CD4-positive, alpha-beta T cell treated with Interleukin-12 subunit alpha and Interleukin-12 subunit beta, for 1 hour (primary cell): Measurements from ENCODE around the gene FGB.

Source experiments
- DNase-seq: peaks from one replicate; pipeline ENCODE4 v3.0.0-alpha.2; 2020

Gene FGB

DNA sequence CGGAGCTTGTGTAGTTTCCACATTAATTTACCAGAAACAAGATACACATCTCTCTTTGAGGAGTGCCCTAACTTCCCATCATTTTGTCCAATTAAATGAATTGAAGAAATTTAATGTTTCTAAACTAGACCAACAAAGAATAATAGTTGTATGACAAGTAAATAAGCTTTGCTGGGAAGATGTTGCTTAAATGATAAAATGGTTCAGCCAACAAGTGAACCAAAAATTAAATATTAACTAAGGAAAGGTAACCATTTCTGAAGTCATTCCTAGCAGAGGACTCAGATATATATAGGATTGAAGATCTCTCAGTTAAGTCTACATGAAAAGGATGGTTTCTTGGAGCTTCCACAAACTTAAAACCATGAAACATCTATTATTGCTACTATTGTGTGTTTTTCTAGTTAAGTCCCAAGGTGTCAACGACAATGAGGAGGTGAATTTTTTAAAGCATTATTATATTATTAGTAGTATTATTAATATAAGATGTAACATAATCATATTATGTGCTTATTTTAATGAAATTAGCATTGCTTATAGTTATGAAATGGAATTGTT is at the start of gene FGB:
Gene FGB, plus strand, starts transcription at position 315 of the 558 bp plus-strand sequence. Its CDS starts 8 bp downstream, at position 323.
- no peak for DNase-seq

DNA sequence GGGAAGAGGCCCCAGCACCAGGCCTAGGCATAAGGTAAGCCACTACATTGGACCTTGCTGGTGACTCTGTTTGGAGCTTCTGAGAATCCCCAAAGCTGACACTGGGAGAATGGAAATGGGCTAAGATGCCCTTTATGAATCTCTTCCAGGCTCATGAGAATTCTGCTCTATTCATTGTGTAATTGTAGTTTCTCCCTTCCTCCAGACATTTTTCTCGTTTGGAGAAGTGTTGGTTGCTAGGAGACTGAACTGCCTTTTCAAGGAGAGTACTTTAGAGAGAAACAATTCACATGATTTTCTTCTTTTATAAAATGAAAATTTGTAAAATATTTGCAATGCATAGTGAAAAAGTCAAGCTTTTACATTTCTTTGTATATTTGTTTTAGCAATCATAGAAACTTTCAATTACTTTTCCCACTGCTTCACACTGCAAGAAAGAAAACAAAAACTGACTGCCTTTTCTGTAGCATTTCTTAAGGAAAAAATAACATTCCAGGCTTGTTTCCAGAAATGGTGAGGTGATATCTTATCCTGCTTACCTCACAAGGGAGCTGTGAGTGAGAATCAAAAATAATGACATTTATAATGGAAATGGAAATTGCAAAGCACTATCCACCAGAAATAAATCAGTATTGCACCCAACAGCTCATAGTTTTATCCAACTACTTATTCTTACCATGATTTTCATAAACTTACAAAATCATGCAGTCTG is 46.3 kb upstream of the FGB start:
- no peak for DNase-seq

GRCh38 chr4:154517591-154517990 is 45.2 kb upstream of the FGB start:
- no peak for DNase-seq

GRCh38 chr4:154519214-154519613 is 43.6 kb upstream of the FGB start:
- DNase-seq = no peak

DNA sequence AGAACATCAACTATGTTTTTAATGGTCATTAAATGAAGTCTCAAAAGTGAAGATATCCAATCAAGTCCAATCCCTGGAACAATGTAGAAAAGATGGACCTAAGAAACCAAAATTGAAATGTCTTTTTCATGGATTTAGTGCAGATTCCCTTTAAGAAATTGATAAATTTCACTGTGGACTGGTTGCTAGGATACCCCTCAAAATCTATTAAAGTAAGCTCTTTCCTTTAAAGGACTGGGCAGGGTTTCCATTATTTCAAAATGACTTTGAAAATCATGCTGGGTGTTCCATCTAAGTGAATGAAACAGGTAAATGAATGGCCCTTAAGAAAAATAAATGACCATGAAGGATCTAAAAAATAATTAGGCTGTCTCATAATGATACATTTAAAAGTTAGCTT is 41.2 kb upstream of the FGB start:
- no peak for DNase-seq

DNA sequence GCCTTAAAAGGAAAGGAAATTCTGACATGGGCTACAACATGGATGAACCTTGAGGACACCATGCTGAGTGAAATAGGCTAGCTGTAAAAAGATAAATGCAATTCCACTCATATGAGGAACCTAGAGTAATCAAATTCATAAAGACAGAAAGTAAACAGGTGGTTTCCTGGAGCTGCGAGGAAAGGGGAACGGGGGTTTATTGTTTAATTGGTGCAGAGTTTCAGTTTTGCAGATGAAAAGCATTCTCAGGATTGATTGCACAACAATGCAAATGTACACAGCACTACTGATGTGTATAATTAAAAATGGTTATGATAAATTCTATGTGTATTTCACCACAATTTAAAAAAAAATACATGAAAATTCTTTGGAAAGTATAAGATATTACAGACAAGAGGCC is 36.7 kb upstream of the FGB start:
- no peak for DNase-seq

GRCh38 chr4:154527308-154527707 is 35.5 kb upstream of the FGB start:
- DNase-seq = no peak

GRCh38 chr4:154528869-154529268 is 33.9 kb upstream of the FGB start:
- no peak for DNase-seq

GRCh38 chr4:154529728-154530519 is 32.9 kb upstream of the FGB start:
- no peak for DNase-seq

- DNase-seq = no peak
Measured at GRCh38 chr4:154534296-154534695, 28.5 kb upstream of the FGB start.

- no peak for DNase-seq
Measured at GRCh38 chr4:154542271-154542879, 20.4 kb upstream of the FGB start.

GRCh38 chr4:154545689-154546088 is 17.1 kb upstream of the FGB start:
- DNase-seq = no peak

- DNase-seq = peak; percentile 96
Measured at GRCh38 chr4:154549894-154550790, 12.7 kb upstream of the FGB start, which contains the start of gene PLRG1. Gene PLRG1 (minus strand): TSS chr4:154550400. CDS start chr4:154550308, 92 bp downstream.

DNA sequence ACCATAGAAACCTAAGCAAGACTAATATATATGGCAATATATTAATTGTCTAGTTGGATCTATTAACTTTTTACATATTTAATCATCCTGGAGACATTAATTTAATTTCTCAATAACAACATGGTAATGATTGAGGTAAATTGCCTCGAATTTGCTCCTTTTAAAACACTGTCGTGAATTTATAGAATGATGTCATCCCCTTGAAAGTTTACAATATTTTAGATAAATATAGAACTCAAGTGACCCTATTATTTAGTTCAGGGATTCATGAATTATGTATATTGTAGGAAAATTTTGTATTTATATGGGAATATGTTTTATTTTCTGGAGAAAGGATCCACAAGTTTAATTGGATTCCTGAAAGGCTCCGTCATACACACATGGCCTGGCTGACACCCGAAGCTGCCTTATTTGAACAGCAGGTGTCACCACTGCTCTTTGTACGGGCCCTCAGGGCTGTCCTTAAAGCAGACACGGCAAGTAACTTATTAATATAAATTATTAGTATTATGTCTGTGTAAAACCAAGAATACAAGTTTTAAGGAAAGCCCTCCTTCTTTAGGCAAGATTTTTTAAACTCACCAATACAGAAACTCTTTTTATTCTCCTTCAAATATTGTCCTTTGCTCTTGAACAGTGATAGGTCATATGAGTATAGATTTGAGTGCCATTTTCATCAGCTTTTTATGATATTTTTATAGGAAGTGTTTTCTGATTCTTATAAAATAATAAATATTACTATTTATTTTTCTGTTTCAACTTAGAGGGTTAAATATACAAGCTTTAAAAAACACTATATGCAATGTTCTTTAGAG is 10.7 kb upstream of the FGB start:
- peak; percentile 81 for DNase-seq

GRCh38 chr4:154559141-154559493 is 3.7 kb upstream of the FGB start:
- DNase-seq = no peak

- peak; percentile 21 for DNase-seq
Measured at GRCh38 chr4:154559494-154560418, 3.1 kb upstream of the FGB start.

DNA sequence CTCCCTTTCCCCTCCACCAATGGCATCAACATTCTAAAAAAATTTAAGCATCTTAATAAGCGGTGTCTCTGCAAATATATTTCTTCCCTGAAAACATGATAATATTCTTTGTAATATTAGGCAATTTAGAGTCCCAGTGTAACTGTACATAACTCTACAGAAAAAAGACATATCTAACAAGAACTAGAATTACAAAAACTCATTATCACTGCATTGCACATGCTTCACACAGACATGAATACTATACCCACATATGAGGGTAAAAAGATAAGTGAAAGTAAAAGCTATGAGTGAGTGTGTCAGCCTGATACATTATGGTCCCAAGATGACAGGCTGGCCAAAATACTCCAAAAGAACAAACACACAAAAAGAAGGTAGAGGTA is 2.4 kb upstream of the FGB start:
- DNase-seq = no peak

DNA sequence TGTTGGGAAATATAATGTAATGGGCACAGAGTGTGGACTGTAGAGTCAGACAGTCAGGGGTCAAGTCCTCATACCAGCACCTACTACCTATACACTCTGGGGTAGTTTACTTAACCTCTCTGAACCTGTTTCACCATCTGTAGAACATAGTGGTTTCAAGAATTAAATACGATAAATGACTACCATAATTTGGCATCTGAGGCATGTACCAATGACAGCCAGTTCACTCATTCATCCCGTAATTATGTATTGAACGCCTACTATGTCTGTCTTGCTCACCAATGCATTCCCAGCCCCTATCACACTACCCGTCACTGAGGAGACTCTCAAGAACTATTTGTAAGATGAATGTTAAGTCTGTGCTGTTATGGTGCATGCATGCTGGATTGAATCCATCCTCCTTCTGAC is 2.0 kb upstream of the FGB start:
- no peak for DNase-seq

- DNase-seq = no peak
Measured at GRCh38 chr4:154564311-154564710, 1.5 kb downstream of the FGB start.

DNA sequence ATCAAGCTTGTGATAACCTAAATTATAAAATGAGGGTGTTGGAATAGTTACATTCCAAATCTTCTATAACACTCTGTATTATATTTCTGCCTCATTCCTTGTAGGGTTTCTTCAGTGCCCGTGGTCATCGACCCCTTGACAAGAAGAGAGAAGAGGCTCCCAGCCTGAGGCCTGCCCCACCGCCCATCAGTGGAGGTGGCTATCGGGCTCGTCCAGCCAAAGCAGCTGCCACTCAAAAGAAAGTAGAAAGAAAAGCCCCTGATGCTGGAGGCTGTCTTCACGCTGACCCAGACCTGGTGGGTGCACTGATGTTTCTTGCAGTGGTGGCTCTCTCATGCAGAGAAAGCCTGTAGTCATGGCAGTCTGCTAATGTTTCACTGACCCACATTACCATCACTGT is 2.9 kb downstream of the FGB start:
- no peak for DNase-seq
